ENCODE results near the gene TMEM184A.

Gene TMEM184A

GRCh38 chr7:1597791-1598190 lies 41.8 kb upstream of the TMEM184A start:
- no peak overlapping the region for H3K4me3 ChIP-seq (ENCODE audit: low read length)
- no peak overlapping the region for H3K4me2 ChIP-seq (ENCODE audit: low read length)
- H3K27me3 ChIP-seq (ENCODE audit: low read depth, low read length): no peaks in the 10 kb centered on the region
- H4K20me1 ChIP-seq (ENCODE audit: insufficient read depth, low read length): no peaks in the 10 kb centered on the region
- H3K36me3 ChIP-seq (replicated peaks; ENCODE audit: low read depth, low read length): no peaks in the 10 kb centered on the region
- H3K27ac ChIP-seq (ENCODE audit: low read length): no peak overlapping the region
- H3K4me1 ChIP-seq (ENCODE audit: low read length): no peaks in the 10 kb centered on the region
- no peak overlapping the region for H3K9ac ChIP-seq (ENCODE audit: low read length)
- H3K9me3 ChIP-seq (ENCODE audit: insufficient read depth, low read length): no peaks in the 10 kb centered on the region
- no peaks in the 10 kb centered on the region for H3K79me2 ChIP-seq (ENCODE audit: low read length)
- H2AFZ ChIP-seq (ENCODE audit: low read depth, low read length): no peak overlapping the region
- no peak for TF ChIP-seq EZH2phosphoT487 (IDR thresholded peaks at IDR 0.05; ENCODE audit: low read depth)
- TF ChIP-seq, protein P1, sequence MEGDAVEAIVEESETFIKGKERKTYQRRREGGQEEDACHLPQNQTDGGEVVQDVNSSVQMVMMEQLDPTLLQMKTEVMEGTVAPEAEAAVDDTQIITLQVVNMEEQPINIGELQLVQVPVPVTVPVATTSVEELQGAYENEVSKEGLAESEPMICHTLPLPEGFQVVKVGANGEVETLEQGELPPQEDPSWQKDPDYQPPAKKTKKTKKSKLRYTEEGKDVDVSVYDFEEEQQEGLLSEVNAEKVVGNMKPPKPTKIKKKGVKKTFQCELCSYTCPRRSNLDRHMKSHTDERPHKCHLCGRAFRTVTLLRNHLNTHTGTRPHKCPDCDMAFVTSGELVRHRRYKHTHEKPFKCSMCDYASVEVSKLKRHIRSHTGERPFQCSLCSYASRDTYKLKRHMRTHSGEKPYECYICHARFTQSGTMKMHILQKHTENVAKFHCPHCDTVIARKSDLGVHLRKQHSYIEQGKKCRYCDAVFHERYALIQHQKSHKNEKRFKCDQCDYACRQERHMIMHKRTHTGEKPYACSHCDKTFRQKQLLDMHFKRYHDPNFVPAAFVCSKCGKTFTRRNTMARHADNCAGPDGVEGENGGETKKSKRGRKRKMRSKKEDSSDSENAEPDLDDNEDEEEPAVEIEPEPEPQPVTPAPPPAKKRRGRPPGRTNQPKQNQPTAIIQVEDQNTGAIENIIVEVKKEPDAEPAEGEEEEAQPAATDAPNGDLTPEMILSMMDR (IDR thresholded peaks at IDR 0.05; ENCODE audit: low read depth, low read length): no peak

GRCh38 chr7:1597066-1597760 lies 41.2 kb upstream of the TMEM184A start:
- Histone ChIP-seq H3K4me1 (ENCODE audit: low read length) (no peaks in the 10 kb centered on the region), H3K27ac (ENCODE audit: low read length) (no peak overlapping the region), H3K9ac (ENCODE audit: low read length) (no peak overlapping the region), H3K36me3 (replicated peaks; ENCODE audit: low read depth, low read length) (no peaks in the 10 kb centered on the region), H3K4me3 (ENCODE audit: low read length) (no peak overlapping the region), H4K20me1 (ENCODE audit: insufficient read depth, low read length) (no peaks in the 10 kb centered on the region), H3K79me2 (ENCODE audit: low read length) (no peaks in the 10 kb centered on the region), H3K27me3 (ENCODE audit: low read depth, low read length) (0 out of 2 replicates have a peak, but pooled peaks cover 1% of the 10 kb centered on the region), H3K4me2 (ENCODE audit: low read length) (no peak overlapping the region), H2AFZ (ENCODE audit: low read depth, low read length) (no peak overlapping the region), H3K9me3 (ENCODE audit: insufficient read depth, low read length) (no peaks in the 10 kb centered on the region)
- TF ChIP-seq, protein P1 (IDR thresholded peaks at IDR 0.05; ENCODE audit: low read depth, low read length): no peak
- no peak for TF ChIP-seq EZH2phosphoT487 (IDR thresholded peaks at IDR 0.05; ENCODE audit: low read depth)

- Histone ChIP-seq H4K20me1 (ENCODE audit: insufficient read depth, low read length) (no peaks in the 10 kb centered on the region), H3K4me2 (ENCODE audit: low read length) (no peak overlapping the region), H3K9me3 (ENCODE audit: insufficient read depth, low read length) (no peaks in the 10 kb centered on the region), H3K9ac (ENCODE audit: low read length) (no peak overlapping the region), H3K27ac (ENCODE audit: low read length) (no peak overlapping the region), H3K36me3 (replicated peaks; ENCODE audit: low read depth, low read length) (no peaks in the 10 kb centered on the region), H3K27me3 (ENCODE audit: low read depth, low read length) (peaks cover 7% of the 10 kb centered on the region; the same call in 1 of the 2 replicates), H3K4me3 (ENCODE audit: low read length) (no peak overlapping the region), H3K79me2 (ENCODE audit: low read length) (no peaks in the 10 kb centered on the region), H3K4me1 (ENCODE audit: low read length) (no peaks in the 10 kb centered on the region), H2AFZ (ENCODE audit: low read depth, low read length) (no peak overlapping the region)
- no peak for TF ChIP-seq EZH2phosphoT487 (IDR thresholded peaks at IDR 0.05; ENCODE audit: low read depth)
- TF ChIP-seq, protein P1 (IDR thresholded peaks at IDR 0.05; ENCODE audit: low read depth, low read length): no peak
Observed at GRCh38 chr7:1596181-1597043, 40.4 kb upstream of the TMEM184A start.

- Histone ChIP-seq H3K4me3 (ENCODE audit: low read length) (no peak overlapping the region), H3K27ac (ENCODE audit: low read length) (no peak overlapping the region), H3K9me3 (ENCODE audit: insufficient read depth, low read length) (no peaks in the 10 kb centered on the region), H3K9ac (ENCODE audit: low read length) (no peak overlapping the region), H3K4me2 (ENCODE audit: low read length) (no peak overlapping the region), H4K20me1 (ENCODE audit: insufficient read depth, low read length) (no peaks in the 10 kb centered on the region), H3K4me1 (ENCODE audit: low read length) (no peaks in the 10 kb centered on the region), H3K79me2 (ENCODE audit: low read length) (no peaks in the 10 kb centered on the region), H2AFZ (ENCODE audit: low read depth, low read length) (no peak overlapping the region), H3K36me3 (replicated peaks; ENCODE audit: low read depth, low read length) (no peaks in the 10 kb centered on the region), H3K27me3 (ENCODE audit: low read depth, low read length) (peaks cover 8% of the 10 kb centered on the region)
- TF ChIP-seq, protein P1 (IDR thresholded peaks at IDR 0.05; ENCODE audit: low read depth, low read length): no peak
- TF ChIP-seq EZH2phosphoT487 (IDR thresholded peaks at IDR 0.05; ENCODE audit: low read depth): no peak
Observed at GRCh38 chr7:1595636-1596035, 39.6 kb upstream of the TMEM184A start.
